ENCODE measurements around the gene RAD51B.
A peak's percentile ranks its signal among the peaks of the same experiment; 100 is the strongest.

DNA sequence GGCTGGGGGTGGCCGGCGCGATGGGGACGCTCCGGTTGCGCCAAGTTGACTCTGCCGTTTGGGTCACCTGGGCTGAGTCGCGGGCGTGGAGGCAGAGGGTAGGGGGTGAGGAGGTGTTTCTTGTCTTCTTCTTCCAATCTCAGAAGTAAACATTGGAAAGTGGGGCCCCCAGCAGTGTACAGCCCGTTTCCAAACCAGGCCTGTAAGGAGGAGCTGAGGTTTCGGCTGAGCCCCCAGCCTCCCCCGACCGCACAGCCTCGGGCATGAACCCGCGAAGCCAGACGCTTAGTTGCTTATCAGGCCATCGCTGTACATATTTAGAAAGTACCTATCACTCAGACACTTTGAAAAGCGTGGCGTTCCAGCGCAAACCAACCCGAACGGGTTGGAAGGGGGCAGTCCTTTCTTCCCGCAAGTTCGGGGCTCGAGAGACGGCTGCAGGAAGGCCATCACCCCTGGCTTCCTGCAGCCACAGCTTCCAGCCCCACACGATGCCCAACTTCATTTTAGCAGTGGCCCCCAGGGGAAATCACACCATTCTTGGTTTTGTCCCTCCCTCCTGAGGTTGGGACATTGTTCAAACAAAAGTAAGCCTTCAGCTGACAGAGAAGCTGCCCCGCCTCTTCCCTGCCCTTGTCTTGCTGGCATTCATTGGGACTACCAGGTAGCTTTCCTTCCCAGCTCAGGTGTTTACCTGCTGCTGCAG, 809.2 kb downstream of the RAD51B start:
- TF ChIP-seq, protein P1, sequence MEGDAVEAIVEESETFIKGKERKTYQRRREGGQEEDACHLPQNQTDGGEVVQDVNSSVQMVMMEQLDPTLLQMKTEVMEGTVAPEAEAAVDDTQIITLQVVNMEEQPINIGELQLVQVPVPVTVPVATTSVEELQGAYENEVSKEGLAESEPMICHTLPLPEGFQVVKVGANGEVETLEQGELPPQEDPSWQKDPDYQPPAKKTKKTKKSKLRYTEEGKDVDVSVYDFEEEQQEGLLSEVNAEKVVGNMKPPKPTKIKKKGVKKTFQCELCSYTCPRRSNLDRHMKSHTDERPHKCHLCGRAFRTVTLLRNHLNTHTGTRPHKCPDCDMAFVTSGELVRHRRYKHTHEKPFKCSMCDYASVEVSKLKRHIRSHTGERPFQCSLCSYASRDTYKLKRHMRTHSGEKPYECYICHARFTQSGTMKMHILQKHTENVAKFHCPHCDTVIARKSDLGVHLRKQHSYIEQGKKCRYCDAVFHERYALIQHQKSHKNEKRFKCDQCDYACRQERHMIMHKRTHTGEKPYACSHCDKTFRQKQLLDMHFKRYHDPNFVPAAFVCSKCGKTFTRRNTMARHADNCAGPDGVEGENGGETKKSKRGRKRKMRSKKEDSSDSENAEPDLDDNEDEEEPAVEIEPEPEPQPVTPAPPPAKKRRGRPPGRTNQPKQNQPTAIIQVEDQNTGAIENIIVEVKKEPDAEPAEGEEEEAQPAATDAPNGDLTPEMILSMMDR (IDR thresholded peaks at IDR 0.05), result peak in 1 of 6 experiments; percentile 8
- TF ChIP-seq POLR2A (IDR thresholded peaks at IDR 0.05), result peak in 1 of 4 donors; percentile 47

All from upper lobe of left lung (tissue), 4 donors.